K562 (cell line): ENCODE measurements around the gene PARS2.

Experiments
- ATF1 ChIP-seq, 2 experiments: fragments of 450-650 bp in 1 of 2; IDR thresholded peaks; 2 replicates each; pipeline ENCODE4 v1.6.1; 2016; ENCODE audit warnings: missing compliant biosample characterization in 1 of 2, missing genetic modification characterization in 1 of 2
- MYBL2 ChIP-seq, 2 experiments: fragments of 450-650 bp in 1 of 2; sonication (generic) in 1 of 2; formaldehyde crosslinking in 1 of 2; IDR thresholded peaks; 2 replicates each; pipeline versions ENCODE4 v1.6.1 to v1.8.1; 2017 to 2022; ENCODE audit warnings: borderline replicate concordance in 1 of 2, inconsistent platforms in 1 of 2, low read depth in 1 of 2, mild to moderate bottlenecking in 1 of 2, missing genetic modification reagents in 1 of 2, moderate library complexity in 1 of 2
- POLR2B ChIP-seq: fragments of 450-650 bp; IDR thresholded peaks from 2 replicates; pipeline ENCODE4 v1.6.1; 2018; ENCODE audit warnings: low read depth; ENCODE audit not compliant: partially characterized antibody
- TF ChIP-seq, protein P1 (sequence below): fragments of 250-450 bp; sonication (Bioruptor Pico); IDR thresholded peaks from 2 replicates; pipeline ENCODE4 v1.8.0; 2021; ENCODE audit warnings: borderline replicate concordance, mild to moderate bottlenecking, moderate library complexity; ENCODE audit not compliant: poor library complexity, severe bottlenecking

GRCh38 chr1:54708385-54708784 is 55.9 kb downstream of the PARS2 start:
- TF ChIP-seq MYBL2 (IDR thresholded peaks at IDR 0.05; ENCODE audit: low read depth): no peak
- no peak for TF ChIP-seq MYBL2 (CRISPR knock-in tag; IDR thresholded peaks at IDR 0.05; ENCODE audit: borderline replicate concordance)
- TF ChIP-seq POLR2B: no peak
- TF ChIP-seq ATF1 (CRISPR knock-in tag; IDR thresholded peaks at IDR 0.05): no peak
- no peak for TF ChIP-seq ATF1 (tag; IDR thresholded peaks at IDR 0.05)
- TF ChIP-seq, protein P1, sequence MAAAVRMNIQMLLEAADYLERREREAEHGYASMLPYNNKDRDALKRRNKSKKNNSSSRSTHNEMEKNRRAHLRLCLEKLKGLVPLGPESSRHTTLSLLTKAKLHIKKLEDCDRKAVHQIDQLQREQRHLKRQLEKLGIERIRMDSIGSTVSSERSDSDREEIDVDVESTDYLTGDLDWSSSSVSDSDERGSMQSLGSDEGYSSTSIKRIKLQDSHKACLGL (CRISPR knock-in tag): no peak
